ENCODE results near the gene ZNF500.

Gene ZNF500

DNA sequence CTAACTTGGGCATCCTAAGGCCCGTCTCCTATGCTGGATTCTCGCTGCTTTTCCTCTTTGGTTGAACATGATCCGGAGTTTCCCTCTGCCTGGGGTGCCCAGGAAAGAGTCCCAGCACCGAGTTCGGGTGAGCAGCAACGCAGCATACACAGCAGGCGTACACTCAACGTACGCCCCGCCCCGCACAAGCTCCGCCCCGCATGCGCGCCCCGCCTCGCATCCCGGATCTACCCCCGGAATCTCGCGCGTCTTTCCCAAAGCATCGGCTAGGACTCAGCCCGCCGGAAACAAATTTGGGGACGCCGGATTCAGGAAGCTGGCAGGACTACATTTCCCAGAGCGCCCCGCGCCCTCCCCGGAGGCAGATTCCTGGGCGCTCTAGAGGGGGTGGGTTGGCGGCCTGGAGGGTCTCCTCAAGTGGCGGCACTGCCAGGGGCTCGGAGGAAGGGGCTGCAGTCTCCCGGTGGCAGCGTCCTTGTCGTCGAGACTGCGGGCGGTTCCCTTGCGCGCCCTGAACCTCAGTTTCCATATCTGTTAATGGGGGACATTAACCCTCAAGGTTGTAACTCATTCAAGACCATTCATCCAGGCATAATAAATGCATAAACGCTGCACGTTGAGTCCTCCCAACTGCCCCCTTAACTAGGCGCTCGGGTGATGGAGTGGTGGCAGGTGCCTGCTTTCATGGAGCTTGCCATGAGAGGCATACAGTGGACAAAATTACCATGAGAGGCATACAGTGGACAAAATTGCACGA, 1.8 kb upstream of the ZNF500 start:
- no peak for DNase-seq

DNA sequence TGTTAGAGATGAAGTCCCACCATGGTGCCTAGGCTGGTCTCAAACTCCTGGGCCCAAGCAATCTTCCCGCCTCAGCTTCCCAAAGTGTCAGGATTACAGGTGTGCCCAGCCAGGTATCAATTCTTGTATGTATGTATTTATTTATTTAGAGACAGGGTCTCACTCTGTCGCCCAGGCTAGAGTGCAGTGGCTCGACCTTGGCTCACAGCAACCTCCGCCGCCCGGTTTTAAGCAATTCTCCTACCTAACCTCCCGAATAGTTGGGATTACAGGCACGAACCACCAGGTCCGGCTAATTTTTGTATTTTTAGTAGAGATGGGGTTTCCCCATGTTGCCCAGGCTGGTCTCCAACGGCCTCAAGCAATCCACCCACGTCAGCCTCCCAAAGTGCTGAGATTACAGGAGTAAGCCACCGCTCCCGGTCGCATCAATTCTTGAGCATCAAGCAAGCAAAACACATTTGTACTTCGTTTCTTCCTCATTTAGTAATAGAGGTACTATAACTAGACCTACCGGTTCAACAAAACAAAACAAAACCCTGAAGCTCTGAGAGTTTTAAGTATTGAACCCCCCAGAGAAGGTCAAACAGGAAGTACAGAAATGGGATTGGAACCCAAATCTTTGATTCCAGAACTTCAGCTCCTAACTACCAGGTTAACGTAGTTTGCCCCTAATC, 1.0 kb upstream of the ZNF500 start:
- DNase-seq: no peak

DNA sequence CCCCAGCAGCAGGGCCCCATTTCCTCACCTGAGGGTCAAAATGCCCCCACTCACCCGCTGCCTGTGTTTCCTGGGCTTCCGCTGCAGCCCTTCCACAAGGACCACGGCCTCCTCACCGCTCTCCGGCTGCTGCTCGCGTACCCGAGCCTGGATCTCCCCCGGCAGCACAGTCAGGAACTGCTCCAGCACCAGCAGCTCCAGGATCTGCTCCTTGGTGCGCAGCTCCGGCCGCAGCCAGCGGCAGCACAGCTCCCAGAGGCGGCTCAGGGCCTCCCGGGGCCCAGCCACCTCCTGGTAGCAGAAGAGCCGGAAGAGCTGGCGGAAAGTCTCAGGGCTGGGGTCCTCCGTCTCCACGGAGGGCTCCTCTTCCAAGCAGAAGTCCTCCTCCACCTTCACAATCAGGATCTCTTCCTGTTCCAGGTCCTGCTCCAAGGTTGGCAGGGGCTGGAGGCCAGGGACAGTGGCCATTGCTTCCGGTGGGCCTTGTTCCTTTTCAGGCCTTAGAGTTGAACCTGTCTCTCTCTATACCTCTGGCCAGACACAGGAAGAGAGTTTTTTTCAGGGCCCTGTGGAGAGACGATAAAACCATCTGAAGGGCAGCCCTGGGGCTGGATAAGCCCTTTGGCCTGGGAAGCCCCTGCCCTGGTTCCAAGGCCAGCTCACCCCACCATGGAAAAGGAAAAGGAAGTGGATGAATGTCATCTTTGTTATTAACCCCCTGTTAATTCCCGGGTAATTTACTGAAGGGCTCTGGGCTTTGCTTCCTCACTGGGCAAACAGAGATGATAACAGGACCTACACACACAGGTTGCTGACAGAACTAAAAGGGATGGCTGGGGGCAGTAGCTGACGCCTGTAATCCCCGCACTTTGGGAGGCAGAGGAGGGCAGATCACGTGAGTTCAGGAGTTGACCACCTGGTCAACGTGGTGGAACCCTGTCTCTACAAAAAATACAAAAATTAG, 1.2 kb downstream of the ZNF500 start:
- no peak for DNase-seq

DNA sequence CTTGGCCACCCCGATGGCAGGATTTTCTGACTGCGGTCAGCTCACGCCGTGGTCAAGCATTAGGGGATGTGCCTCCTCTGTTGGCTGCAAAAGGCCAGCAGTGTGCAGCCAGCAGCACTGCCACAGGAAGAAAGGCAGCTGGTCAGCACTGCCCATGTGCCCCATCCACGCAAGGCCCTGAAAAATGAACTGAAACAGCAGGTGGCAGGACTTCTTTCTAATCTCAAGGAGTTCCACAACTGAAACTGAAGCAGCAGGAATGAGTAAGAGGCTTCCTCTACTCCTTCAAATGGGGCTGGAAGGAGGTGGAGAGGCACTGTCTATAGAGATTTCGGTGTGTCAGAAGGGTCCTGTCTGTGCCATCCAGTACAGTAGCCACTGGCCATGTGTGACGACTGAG, 3.2 kb downstream of the ZNF500 start:
- DNase-seq: no peak

DNA sequence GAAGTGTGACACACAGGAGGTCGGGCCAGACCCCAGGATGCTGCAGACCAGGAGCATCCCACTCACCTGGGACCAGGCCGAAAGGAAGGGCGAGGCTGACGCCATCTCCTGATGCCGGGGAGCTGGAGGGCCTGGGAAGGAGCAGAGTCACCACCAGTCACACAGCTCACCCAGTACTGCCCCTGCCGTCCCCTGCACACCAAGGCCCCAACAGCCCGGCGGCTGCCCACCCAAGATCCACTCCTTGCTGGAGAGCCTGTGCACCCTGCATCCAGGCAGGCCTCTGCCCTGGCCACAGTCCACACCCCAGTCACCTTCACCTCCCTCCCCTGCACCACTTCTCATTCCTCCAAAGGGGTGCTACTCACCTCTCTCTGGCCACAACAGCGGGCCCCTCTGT, 4.8 kb downstream of the ZNF500 start:
- no peak for DNase-seq

DNA sequence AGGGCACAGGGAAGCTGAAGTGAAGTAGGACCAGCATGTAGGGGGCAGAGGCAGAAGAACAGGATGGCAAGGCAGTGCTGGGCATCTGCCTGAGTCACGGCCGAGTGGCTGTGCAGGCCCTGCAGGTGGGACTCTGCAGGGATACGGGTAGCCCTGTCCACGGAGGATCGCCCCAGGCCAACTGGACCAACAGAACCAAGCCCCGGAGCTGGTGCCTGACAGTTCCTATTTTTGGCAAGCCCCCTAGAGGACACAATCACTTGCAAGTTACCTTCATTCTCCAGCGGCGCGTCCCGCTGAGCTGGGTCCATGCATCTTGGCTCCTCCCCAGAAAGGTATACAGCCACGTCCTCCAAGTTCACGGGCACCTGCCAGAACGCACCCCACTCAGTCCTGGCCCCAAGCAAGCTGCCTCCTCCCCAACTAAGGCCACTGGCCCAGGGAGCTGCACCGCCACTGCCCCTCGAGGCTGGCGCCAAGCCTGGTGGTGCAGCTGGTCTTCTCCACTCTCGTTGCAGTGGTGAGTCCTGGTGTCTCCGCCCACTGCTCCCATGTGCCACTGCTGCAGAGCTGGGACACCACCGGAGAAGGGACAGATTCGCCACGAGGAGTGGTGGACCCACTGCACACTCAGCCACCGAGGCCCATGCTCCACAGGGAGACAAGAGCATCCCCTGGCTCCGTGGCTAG, 6.6 kb downstream of the ZNF500 start:
- DNase-seq: no peak

DNA sequence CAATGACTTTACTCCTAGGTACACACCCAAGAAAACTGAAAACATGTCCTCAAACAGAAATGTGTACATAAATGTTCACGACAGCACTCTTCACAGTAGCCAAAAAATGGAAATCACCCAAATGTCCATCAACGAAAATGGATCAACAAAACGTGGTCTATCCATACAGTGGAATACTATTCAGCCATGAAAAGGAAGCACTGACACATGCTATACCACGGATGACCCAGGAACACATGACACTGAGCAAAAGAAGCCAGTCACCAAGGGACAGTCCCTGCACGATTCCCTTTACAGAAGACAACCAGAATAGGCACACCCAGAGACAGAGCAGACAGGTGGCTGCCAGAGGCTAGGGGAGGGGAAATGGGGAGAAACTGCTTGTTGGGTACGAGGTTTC, 11.3 kb downstream of the ZNF500 start:
- DNase-seq: no peak

DNA sequence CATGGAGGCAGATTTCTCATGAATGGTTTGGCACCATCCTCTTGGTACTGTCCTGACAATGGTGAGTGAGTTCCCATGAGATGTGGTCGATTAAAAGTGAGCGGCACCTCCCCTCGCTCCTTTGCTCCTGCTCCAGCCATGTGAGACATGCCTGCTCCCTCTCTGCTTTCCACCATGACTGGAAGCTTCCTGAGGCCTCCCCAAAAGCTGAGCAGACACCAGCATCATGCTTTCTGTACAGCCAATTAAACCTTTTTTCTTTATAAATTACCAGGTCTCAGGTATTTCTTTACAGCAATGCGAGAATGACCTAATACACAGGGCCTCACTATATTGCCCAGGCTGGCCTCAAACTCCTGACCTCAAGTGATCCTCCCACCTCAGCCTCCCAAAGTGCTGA, 12.1 kb downstream of the ZNF500 start:
- DNase-seq: no peak

DNA sequence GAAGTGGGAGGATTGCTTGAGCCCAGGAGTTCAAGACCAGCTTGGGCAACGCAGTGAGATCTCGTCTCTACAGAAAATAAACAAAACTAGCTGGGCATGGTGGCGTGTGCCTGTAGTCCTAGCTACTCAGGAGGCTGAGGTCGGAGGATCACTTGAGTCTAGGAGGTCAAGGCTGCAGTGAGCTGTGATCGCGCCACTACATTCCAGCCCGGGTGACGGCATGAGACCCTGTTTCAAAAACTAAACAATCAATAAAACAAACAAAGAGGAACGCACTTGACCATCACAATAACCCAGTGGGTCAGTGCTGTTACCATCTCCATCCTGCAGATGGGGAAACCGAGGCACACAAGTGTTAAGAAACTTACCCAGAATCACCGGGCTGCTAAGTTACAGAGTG, 13.7 kb downstream of the ZNF500 start:
- no peak for DNase-seq

DNA sequence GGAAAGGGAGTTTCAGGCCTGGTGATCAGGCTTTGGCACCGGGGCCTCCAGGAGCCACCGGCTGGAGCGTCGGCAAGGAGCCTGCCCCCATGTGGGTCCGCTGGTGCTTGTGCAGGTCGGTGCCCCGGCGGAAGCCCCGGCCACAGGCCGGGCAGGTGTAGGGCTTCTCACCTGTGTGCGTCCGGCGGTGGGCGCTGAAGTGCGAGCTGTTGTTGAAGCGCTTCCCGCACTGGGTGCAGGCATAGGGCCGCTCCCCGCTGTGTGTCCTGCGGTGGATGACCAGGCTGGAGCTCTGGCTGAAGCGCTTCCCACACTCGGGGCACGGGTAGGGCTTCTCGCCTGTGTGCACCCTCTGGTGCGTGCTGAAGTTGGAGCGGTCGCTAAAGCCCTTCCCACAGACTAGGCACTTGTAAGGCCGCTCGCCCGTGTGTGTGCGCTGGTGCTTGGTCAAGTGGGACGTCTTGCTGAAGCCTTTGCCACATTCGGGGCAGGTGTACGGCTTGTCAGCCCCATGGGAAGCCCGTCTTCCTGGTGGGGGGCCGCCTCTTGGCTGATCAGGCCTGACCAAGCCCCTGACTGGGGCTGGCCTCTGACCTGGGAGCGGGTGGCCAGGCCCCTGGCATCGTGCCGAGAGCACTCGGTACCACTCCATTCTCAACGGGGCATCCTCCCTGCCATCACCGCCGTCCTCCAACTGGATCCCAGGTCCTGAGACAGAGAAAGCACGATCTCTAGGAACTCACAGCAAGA, 14.4 kb downstream of the ZNF500 start:
- no peak for DNase-seq

DNA sequence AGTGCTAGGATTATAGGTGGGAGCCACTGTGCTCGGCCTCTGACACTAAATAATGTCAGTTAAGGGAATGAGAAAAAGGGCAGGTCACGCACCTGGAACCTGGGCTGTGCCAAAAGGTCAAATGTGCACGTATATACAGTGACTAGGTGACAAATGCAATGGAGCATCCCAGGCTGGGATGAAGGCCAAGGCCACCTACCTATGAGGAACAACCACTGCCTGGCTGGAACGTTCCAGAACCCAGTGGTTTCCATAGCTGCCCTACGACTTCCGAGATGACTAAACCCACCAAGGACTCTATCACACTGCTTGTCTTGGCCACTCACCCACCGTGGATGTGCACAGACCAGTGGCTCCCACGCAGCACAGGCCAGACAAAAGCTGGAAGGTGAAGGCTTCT, 16.1 kb downstream of the ZNF500 start:
- no peak for DNase-seq

DNA sequence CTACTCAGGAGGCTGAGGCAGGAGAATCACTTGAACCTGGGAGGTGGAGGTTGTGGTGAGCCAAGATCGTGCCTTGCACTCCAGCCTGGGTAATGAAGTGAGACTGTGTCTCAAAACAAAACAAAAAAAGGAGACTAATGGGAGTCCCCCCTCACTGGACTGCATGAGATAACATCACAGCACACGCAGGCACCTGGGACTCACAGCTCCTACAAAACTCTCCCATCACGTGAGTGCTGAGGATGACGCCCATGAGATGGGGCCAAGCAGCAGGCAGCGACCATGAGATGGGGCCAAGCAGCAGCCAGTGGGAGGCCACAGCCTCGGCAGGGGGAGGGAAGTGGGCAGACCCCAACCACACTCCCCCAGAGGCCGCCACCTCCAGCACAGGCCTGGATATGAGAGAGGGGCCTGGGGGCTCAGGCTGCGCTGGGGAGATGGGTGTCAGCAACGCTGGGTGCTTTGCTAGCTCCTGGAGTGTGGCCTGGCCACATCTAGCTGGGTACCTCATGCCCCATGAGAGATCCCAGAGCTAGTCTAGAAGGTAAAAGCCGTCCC, 17.2 kb downstream of the ZNF500 start:
- no peak for DNase-seq

DNA sequence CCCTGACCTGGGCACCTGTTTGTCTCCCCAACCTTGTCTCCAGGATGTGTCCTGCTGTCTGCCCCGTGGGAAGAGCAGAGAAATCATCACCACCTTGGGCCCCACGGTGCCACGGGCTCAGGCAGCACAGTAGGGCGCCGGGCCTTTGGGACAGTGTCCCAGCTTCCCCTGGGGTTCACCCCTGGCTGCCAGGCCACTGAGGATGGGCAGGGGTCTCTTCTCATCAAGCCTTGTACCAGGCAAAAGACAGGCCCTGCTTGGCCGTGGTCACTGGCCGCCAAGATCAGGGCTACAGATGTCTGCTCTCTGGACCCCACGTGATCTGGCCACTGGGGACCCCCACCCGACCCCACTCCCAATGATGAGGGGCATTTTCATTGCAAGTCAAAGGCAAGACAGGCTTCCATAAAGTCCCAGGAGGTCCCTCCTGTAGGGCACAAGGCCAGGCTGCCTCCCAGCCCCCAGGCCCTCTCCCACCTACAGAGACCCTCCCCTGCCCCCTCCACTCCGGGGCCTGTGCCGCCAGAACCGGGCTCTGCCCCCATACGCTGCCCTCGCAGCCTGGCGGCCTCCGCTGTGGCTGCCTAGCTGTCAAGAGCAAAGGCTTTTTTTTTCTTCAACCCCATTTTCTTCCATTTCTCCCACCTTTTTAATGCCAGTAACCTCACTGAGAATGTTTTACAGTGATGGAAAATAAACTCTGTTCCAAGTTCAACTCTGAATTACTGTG, 18.1 kb downstream of the ZNF500 start:
- no peak for DNase-seq

DNA sequence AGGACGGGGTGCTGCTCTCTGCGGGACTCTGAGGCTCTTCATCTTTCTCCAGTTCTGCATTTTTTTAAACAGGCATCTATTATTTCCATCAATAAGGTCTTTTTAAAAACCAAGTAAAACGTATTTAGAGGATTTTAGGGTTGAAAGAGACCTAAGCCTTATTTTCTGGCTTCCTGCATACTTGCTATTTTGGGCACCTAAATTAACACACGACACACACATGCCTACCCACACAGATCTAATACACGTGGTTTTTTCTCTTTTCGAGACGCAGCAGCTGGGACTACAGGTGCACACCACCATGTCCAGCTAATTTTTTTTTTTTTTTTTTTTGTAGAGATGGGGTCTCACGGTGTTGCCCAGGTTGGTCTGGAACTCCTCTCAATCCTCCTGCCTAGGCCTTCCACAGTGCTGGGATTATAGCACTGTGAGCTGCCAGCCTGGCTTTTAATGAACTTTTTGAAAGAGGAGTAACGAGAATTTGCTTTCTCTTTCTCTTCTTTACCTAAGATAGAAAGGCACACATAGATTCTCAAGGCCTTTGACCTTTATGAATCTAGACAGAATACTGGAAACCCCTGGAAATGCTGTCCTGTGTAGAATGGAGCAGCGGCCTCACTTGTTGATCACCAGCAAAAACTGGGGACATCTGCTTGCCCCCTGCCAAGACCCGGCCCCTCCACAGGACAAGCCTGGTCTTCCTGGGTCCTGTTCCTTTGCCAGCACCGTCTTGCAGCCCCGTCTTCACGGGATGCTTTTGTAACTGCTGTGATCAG, 18.9 kb downstream of the ZNF500 start:
- no peak for DNase-seq

DNA sequence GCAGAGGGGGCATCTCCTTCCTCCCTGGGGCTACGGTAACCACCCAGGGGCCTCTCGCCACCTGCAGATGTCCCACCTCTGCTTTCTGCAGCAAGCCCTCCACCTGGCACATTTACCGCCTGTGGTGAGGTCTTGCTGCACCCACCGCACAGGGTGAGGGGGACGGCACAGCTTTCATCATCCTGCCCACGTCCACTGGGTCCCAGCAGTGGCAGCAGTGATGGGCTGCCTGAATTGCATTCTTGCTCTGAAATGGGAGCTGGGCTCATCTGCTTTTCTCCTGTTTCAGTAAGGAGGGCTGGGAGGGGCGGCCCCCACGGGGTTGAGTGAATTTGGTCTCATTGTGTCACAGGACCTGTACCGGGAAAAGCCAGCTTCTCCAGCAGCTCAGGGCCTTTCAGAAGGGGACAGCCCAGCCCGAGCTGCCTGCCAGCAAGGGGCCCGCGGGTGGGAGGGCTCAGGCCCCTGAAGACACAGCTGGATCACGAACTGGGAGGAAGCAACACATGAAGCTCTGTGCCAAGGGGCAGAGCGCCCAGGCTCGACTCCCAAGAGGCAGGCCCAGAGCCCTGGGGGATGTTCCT, 19.9 kb downstream of the ZNF500 start:
- no peak for DNase-seq

DNA sequence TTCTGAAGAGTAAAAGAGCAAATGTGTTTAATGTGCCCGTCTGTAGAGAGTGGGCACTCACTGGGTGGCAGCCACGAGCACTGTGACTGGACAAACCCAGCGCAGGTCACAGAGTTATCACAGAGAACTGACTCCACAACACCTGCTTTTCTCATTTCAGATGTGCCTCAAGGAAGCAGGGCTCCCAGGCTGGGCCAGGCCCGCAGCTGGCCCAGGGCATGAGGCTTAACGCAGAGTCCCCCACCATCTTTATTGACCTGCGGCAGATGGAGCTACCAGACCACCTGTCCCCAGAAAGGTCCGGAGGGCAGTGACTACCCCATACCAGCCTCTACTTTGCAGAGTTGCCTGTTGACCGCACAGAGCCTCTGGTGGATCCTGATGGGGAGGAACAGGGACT, 20.7 kb downstream of the ZNF500 start:
- DNase-seq: no peak

DNA sequence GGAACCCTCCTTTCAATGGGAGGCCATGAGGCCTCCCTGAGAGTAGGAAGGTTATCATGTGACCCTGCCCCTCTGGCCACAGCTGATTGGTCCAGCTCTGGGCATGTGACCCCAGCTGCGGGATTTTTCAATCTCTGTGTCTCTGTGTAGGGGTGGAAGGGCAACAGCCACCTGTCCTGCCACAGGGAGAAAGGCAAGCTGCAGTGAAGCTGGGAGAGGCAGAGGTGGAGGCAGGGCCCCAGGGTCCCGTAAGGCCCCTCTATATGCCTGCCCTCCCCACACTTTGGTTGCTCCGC, 21.7 kb downstream of the ZNF500 start:
- no peak for DNase-seq

DNA sequence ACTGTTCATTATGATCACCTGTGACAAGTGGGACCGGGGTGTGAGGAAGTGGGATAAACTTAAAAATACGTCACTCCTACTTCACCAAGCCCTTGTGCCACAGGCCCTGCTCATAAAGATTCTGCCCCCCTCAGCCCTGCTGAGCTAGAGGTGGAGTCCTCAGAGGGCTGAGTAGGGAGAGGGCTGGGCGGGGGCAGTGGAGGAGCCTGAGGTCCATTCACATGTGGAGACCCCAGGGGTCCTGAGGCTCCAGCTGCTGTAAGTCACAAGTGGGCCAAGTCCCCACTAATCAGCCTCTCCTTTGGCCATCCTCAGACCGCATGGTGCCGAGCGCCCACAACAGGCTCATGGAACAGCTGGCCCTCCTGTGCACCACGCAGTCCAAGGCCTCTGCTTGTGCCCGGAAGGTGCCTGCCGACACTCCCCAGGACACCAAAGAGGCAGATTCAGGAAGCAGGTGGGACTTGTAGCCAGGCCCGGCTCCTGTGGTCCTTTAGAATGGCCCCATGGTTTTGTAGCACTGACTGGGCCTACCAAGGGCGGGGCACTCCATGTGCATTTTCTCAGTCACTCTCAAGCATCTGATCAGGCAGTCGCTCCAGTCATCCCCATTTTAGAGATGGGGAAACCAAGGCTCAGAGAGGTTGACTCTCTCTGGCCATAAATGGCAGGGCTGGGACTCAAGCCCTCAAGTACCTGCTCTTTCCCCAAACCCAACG, 22.2 kb downstream of the ZNF500 start:
- no peak for DNase-seq

DNA sequence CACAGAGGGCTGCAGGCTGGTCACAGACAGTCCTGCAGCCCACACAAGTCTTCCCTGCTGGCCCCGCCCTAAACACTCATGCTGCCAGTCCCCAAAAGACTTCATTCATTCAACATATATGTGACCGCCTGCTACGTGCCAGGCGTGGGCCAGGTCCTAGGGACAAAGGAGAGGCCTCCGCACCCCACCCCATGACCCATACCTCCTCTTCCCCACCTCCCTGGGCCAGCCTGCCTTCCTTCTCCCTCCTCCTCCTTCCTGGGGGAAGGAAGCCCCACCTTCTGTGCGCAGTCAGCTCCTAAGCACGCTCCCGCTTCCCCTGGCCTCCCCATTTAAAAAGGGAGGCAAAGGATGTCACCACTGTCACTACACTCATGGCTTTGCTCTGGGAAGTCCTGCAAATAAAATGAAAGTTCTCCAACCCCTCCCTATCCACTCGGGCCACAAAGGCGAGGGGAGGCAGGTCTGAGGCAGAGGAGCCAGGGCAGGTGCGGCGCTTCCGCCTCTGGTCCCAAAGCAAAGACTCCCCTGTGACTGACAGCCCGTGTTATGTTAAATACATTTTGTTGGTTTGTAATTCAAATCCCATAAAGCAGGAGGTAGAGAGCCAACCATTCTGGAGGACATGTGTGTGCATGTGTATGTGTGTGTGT, 23.6 kb downstream of the ZNF500 start:
- no peak for DNase-seq

Data from KG1 (cell line).